Activated CD4-positive, alpha-beta memory T cell treated with anti-CD3 and anti-CD28 coated beads, Interleukin-2, amount 10 ng/mL, durations not matched to agents 7 days and 5 days (primary cell): ENCODE results near the gene PTP4A2. TPM values are rescaled to one million over a fixed set of nuclear protein-coding genes. Genes with fewer than 3 reads are reported as not detected.

Source experiments
- CTCF ChIA-PET: fragments of 350-600 bp; sonication (Branson Sonifier 250); formaldehyde crosslinking; loops from one replicate; lab custom pipeline; 2021; ENCODE audit warnings: antibody characterized with exemption, inconsistent platforms; lab: Charles Lee
- POLR2A ChIA-PET: fragments of 350-600 bp; sonication (Branson Sonifier 250); formaldehyde crosslinking; loops from one replicate; lab custom pipeline; 2021; ENCODE audit warnings: antibody characterized with exemption; lab: Charles Lee
- DNase-seq: peaks from one replicate; pipeline ENCODE4 v3.0.0-alpha.2; 2020
- H3K27ac Mint-ChIP-seq: one replicate; pipeline ENCODE4 v1.8.0; 2021; ENCODE audit warnings: mild to moderate bottlenecking, mixed read lengths
- H3K27me3 Mint-ChIP-seq: one replicate; pipeline ENCODE4 v1.8.0; 2021; ENCODE audit warnings: mixed read lengths
- H3K36me3 Mint-ChIP-seq: one replicate; pipeline ENCODE4 v1.8.0; 2021; ENCODE audit warnings: low read depth, mixed read lengths
- H3K4me1 Mint-ChIP-seq: one replicate; pipeline ENCODE4 v1.8.0; 2021; ENCODE audit warnings: mixed read lengths
- H3K4me3 Mint-ChIP-seq: one replicate; pipeline ENCODE4 v1.8.0; 2021; ENCODE audit warnings: mild to moderate bottlenecking, mixed read lengths
- H3K9me3 Mint-ChIP-seq: one replicate; pipeline ENCODE4 v1.8.0; 2021; ENCODE audit warnings: mixed read lengths
- total RNA-seq, 2 experiments: library from RNA; stranded (reverse); gene quantifications; one replicate each; pipeline ENCODE4 v1.2.3, GENCODE V29; 2021

PTP4A2 gene
- total RNA-seq, result 100 to 1,000 TPM; 337 to 349 TPM

DNA sequence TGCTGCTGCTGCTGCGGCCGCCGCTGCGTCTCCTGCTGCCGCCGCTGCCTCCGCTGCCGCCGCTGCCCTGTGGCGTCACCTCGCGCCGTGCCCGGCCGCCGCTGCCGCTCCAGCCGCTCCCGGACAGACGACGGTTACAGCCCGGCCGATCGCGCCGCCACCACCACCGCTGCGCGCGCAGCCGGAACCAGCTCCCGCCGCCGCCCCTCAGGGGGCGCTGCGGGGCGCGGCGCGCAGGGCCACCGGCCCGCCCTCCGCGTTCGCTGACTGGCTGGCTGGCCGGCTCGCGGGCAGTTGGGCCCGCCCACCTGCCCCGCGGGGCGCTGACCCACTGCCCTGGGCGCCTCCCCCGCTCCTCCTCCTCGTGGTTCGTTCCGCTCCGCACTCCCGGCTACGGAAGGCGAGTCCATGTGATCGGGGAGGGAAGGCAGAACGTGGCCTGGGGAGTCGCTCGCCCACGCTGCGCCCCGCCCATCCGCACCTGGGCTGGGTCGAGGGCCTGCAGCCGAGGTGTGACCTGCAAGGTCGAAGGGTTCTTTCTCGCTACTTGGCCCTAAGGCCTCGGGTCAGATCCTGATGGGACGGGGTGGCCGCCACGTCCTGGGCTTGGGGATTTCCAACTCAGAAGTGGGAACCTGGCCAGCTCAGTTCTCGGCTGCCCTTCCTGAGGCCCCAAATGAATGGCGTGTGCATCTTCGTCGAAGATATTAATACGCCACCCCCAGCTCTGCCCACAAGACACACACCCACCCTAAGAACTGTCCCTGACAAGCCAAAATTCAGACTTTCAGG is at the start of gene PTP4A2:
TSS of gene PTP4A2 (minus strand) at position 185 of the 792 bp plus-strand sequence. CDS start 19,303 bp downstream, outside the sequence.
- Mint-ChIP-seq H3K9me3 (no peaks in the 10 kb centered on the region), H3K36me3 (peaks cover 36% of the 10 kb centered on the region), H3K27me3 (no peaks in the 10 kb centered on the region), H3K4me3 (peak within 1 kb of the TSS; percentile 100), H3K27ac (peak within 1 kb of the TSS; percentile 97), H3K4me1 (peaks cover 79% of the 10 kb centered on the region)
- DNase-seq, result peak; percentile 92
- POLR2A ChIA-PET, result interaction anchor here (0.6 to 9.3 kb wide), 22 partner anchors 8 to 317 kb away, joined by 3 to 211 read pairs (median 5); partner anchors contain the start of genes KHDRBS1 and TMEM39B
- CTCF ChIA-PET, result interaction anchor here (0.6 to 11.9 kb wide), 8 partner anchors 8 to 149 kb away, joined by 3 to 395 read pairs (median 6); no protein-coding TSS in a partner anchor

DNA sequence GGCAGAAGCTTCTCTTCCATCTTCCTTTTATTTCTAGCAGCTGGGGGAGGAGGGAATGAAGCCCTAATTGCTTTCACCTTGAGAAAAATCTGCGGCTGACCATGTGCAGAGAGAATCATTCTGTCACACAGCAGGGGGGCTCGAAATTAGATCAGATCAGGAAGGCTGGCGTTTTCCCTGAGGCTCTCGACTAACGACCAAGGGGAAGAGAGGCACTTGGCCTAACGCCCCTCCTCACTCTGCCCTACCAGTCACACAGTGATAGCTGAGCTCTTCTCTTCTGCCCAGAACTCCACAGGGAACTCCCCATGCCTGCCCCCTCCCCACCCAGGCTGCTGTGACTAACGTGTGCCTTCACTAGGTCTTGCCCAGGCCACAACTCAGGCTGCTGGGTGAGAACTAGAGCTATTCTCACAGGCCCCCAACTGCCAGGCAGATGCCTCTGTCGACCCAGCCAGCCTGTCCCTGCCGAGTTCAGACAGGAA is 49.0 kb upstream of the PTP4A2 start:
- peaks cover 7% of the 10 kb centered on the region for H3K9me3 Mint-ChIP-seq
- ChIA-PET CTCF (no interaction called here), POLR2A (interaction anchor here (1.1 kb wide), 1 partner anchor 49 kb away, joined by 3 read pairs; the partner anchor contains the start of gene PTP4A2)
- no peaks in the 10 kb centered on the region for H3K27me3 Mint-ChIP-seq
- peaks cover 45% of the 10 kb centered on the region for H3K4me1 Mint-ChIP-seq
- no peak for DNase-seq
- H3K27ac Mint-ChIP-seq, result no peak overlapping the region
- no peak overlapping the region for H3K4me3 Mint-ChIP-seq
- peaks cover 13% of the 10 kb centered on the region for H3K36me3 Mint-ChIP-seq

DNA sequence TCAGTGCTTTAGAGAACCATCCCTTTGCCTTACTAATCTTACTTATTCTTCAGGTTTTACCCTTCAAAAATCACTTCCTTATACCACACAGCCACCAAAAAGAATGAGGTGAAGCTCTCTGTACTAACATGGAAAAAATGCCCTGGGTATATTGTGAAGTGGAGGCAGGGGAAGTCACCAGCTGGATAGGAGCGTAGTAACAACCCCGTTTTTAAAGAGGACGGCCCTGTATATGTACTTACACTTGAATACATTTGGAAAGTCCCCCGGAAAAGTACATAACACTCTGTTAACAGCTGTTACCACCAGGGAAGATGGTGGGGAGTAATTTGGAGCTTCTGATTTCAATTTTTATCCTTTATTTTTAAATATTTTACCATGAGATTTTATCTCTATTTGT is 47.3 kb upstream of the PTP4A2 start:
- Mint-ChIP-seq H3K36me3 (peaks cover 13% of the 10 kb centered on the region), H3K27me3 (no peaks in the 10 kb centered on the region), H3K4me1 (peaks cover 62% of the 10 kb centered on the region), H3K4me3 (peak overlapping the region; percentile 20), H3K27ac (peak overlapping the region; percentile 94), H3K9me3 (peaks cover 7% of the 10 kb centered on the region)
- DNase-seq, result no peak
- CTCF ChIA-PET, result interaction anchor here (0.9 to 1.8 kb wide), 10 partner anchors 14 to 416 kb away, joined by 3 to 16 read pairs (median 4); no protein-coding TSS in a partner anchor
- POLR2A ChIA-PET, result interaction anchor here (0.6 to 3.1 kb wide), 10 partner anchors 12 to 666 kb away, joined by 3 to 32 read pairs (median 3); partner anchors contain the start of genes KHDRBS1, RBBP4 and TMEM39B

- POLR2A ChIA-PET, result interaction anchor here (0.7 to 3.1 kb wide), 10 partner anchors 11 to 667 kb away, joined by 3 to 32 read pairs (median 3); partner anchors contain the start of genes KHDRBS1, RBBP4 and TMEM39B
These were observed 46.5 kb upstream of the PTP4A2 start for GRCh38 chr1:31984419-31985347.

DNA sequence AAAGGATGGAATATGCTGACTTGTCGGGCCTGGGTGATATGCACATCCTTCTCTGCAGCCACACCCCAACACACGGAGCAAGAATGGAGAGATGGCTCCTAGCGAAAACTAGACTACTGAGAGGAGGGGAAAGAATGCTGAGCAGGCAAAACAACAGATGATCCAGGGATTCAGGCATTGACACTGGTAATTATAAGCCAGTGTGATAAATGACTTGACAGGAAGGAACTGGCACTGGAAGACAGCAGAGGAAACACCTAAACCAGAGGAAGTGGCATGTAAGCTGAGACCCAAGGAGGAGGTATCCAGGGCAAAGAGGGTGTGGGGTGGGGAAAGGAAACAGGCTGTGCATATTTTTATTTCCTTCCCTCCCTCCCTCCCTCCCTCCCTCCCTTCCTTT is 43.8 kb upstream of the PTP4A2 start:
- POLR2A ChIA-PET, result interaction anchor here (2.0 to 2.4 kb wide), 2 partner anchors 26 to 33 kb away, joined by 7 to 22 read pairs; partner anchors contain the start of gene KHDRBS1
- CTCF ChIA-PET, result interaction anchor here (1.5 kb wide), 1 partner anchor 193 kb away, joined by 4 read pairs; no protein-coding TSS in a partner anchor

More at GRCh38 chr1:31984419-31985347, 46.5 kb upstream of the PTP4A2 start:
- Mint-ChIP-seq H3K36me3 (peaks cover 13% of the 10 kb centered on the region), H3K9me3 (peaks cover 7% of the 10 kb centered on the region), H3K27me3 (no peaks in the 10 kb centered on the region), H3K4me3 (no peak overlapping the region), H3K4me1 (peaks cover 58% of the 10 kb centered on the region), H3K27ac (peak overlapping the region; percentile 94)
- peak; percentile 50 for DNase-seq
- CTCF ChIA-PET, result interaction anchor here (0.5 to 1.8 kb wide), 11 partner anchors 14 to 416 kb away, joined by 3 to 16 read pairs (median 4); no protein-coding TSS in a partner anchor

DNA sequence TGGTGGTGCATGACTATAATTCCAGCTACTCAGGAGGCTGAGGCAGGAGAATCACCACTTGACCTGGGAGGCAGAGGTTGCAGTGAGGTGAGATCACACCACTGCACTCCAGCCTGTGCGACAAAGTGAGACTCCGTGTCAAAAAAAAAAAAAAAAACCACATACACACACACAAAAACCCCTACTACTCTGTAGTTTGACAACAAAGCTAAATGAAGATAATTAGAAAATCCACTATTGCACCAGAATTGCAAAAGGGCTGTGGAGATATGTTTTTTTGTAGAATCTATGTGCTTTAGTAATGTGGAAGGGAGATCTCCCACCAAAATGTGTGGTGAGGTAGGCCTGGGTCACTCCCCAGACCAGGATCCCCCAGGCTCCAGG is 43.3 kb upstream of the PTP4A2 start:
- Mint-ChIP-seq H3K27me3 (no peaks in the 10 kb centered on the region), H3K27ac (peak overlapping the region; percentile 89), H3K4me1 (peaks cover 51% of the 10 kb centered on the region), H3K36me3 (peaks cover 13% of the 10 kb centered on the region), H3K4me3 (peak overlapping the region; percentile 55), H3K9me3 (peaks cover 7% of the 10 kb centered on the region)
- ChIA-PET POLR2A (interaction anchor here (1.4 to 2.4 kb wide), 3 partner anchors 25 to 37 kb away, joined by 5 to 22 read pairs (median 7); partner anchors contain the start of gene KHDRBS1), CTCF (interaction anchor here (0.7 to 1.5 kb wide), 4 partner anchors 9 to 667 kb away, joined by 3 to 4 read pairs (median 4); no protein-coding TSS in a partner anchor)
- DNase-seq, result no peak

More for the DNA sequence above, 43.8 kb upstream of the PTP4A2 start:
- Mint-ChIP-seq H3K4me1 (peaks cover 54% of the 10 kb centered on the region), H3K9me3 (peaks cover 7% of the 10 kb centered on the region), H3K27me3 (no peaks in the 10 kb centered on the region), H3K4me3 (peak overlapping the region; percentile 55), H3K27ac (peak overlapping the region; percentile 89), H3K36me3 (peaks cover 13% of the 10 kb centered on the region)
- peak; percentile 66 for DNase-seq

GRCh38 chr1:31980835-31981455 is 42.8 kb upstream of the PTP4A2 start:
- H3K9me3 Mint-ChIP-seq, result peaks cover 7% of the 10 kb centered on the region
- H3K4me3 Mint-ChIP-seq, result no peak overlapping the region
- peak overlapping the region; percentile 89 for H3K27ac Mint-ChIP-seq
- no peak for DNase-seq
- H3K4me1 Mint-ChIP-seq, result peaks cover 51% of the 10 kb centered on the region
- H3K36me3 Mint-ChIP-seq, result peaks cover 13% of the 10 kb centered on the region
- H3K27me3 Mint-ChIP-seq, result no peaks in the 10 kb centered on the region
- ChIA-PET CTCF (interaction anchor here (0.6 to 1.5 kb wide), 5 partner anchors 9 to 667 kb away, joined by 3 to 4 read pairs (median 3); no protein-coding TSS in a partner anchor), POLR2A (interaction anchor here (1.4 to 2.4 kb wide), 3 partner anchors 25 to 37 kb away, joined by 5 to 22 read pairs (median 7); partner anchors contain the start of gene KHDRBS1)

- POLR2A ChIA-PET, result interaction anchor here (0.6 to 1.6 kb wide), 3 partner anchors 34 to 79 kb away, joined by 3 to 5 read pairs (median 3); no protein-coding TSS in a partner anchor
- H3K36me3 Mint-ChIP-seq, result peaks cover 9% of the 10 kb centered on the region
- peaks cover 38% of the 10 kb centered on the region for H3K4me1 Mint-ChIP-seq
- H3K27me3 Mint-ChIP-seq, result no peaks in the 10 kb centered on the region
- H3K4me3 Mint-ChIP-seq, result no peak overlapping the region
- H3K27ac Mint-ChIP-seq, result no peak overlapping the region
- CTCF ChIA-PET, result no interaction called here
- no peak for DNase-seq
- H3K9me3 Mint-ChIP-seq, result peaks cover 7% of the 10 kb centered on the region
These were observed 40.8 kb upstream of the PTP4A2 start for GRCh38 chr1:31978843-31979400.

GRCh38 chr1:31977385-31978131 is 39.4 kb upstream of the PTP4A2 start:
- H3K27me3 Mint-ChIP-seq, result peaks cover 1% of the 10 kb centered on the region
- no peak overlapping the region for H3K27ac Mint-ChIP-seq
- POLR2A ChIA-PET, result interaction anchor here (1.4 to 1.9 kb wide), 4 partner anchors 14 to 42 kb away, joined by 3 to 6 read pairs (median 5); partner anchors contain the start of genes KHDRBS1 and PTP4A2
- H3K4me3 Mint-ChIP-seq, result no peak overlapping the region
- peaks cover 24% of the 10 kb centered on the region for H3K4me1 Mint-ChIP-seq
- CTCF ChIA-PET, result interaction anchor here (0.6 to 1.2 kb wide), 2 partner anchors 14 to 58 kb away, joined by 3 to 5 read pairs; no protein-coding TSS in a partner anchor
- peaks cover 2% of the 10 kb centered on the region for H3K36me3 Mint-ChIP-seq
- peaks cover 1% of the 10 kb centered on the region for H3K9me3 Mint-ChIP-seq
- DNase-seq, result no peak

GRCh38 chr1:31976401-31976800 is 38.2 kb upstream of the PTP4A2 start:
- Mint-ChIP-seq H3K27ac (no peak overlapping the region), H3K36me3 (no peaks in the 10 kb centered on the region), H3K9me3 (no peaks in the 10 kb centered on the region), H3K27me3 (peaks cover 5% of the 10 kb centered on the region), H3K4me1 (peaks cover 15% of the 10 kb centered on the region), H3K4me3 (no peak overlapping the region)
- CTCF ChIA-PET, result interaction anchor here (0.7 to 1.2 kb wide), 4 partner anchors 12 to 161 kb away, joined by 3 to 8 read pairs (median 4); no protein-coding TSS in a partner anchor
- DNase-seq, result no peak
- POLR2A ChIA-PET, result interaction anchor here (1.4 to 1.9 kb wide), 3 partner anchors 37 to 41 kb away, joined by 5 to 6 read pairs (median 5); partner anchors contain the start of genes KHDRBS1 and PTP4A2
